MM.1S (cell line): ENCODE data around the gene IL23R.
"Not testable (repeated sequence)": the region's sequence is repeated elsewhere in the genome, so short reads cannot be mapped to it uniquely, and the experiment has no call there.

Experiments
- DNase-seq: peaks from one replicate; pipeline ENCODE4 v3.0.0-alpha.2; 2015
- H2AFZ ChIP-seq: fragments of 300-600 bp; sonication (generic); 2 replicates; pipeline ENCODE4 v1.6.0; 2016; ENCODE audit warnings: antibody characterized with exemption, low read length
- H3F3A ChIP-seq: fragments of 300-600 bp; sonication (generic); 2 replicates; pipeline ENCODE4 v1.6.1; 2016; ENCODE audit warnings: mild to moderate bottlenecking, antibody characterized with exemption, low read length, moderate library complexity, mixed read lengths; ENCODE audit not compliant: insufficient read depth
- H3K27ac ChIP-seq: fragments of 300-600 bp; sonication (generic); 2 replicates; pipeline ENCODE4 v1.5.1; 2016; ENCODE audit warnings: mild to moderate bottlenecking, low read length
- H3K27me3 ChIP-seq: fragments of 300-600 bp; sonication (generic); replicated peaks from 2 replicates; pipeline ENCODE4 v1.6.0; 2016; ENCODE audit warnings: low read length; ENCODE audit not compliant: insufficient read depth
- H3K36me3 ChIP-seq: fragments of 300-600 bp; sonication (generic); replicated peaks from 2 replicates; pipeline ENCODE4 v1.6.1; 2016; ENCODE audit warnings: mild to moderate bottlenecking, low read length, mixed read lengths; ENCODE audit not compliant: insufficient read depth
- H3K4me1 ChIP-seq: fragments of 300-600 bp; sonication (generic); 2 replicates; pipeline ENCODE4 v1.6.1; 2016; ENCODE audit warnings: low read length, mixed read lengths
- H3K4me2 ChIP-seq: fragments of 300-600 bp; sonication (generic); 2 replicates; pipeline ENCODE4 v1.6.0; 2016; ENCODE audit warnings: low read depth, low read length
- H3K4me3 ChIP-seq: fragments of 300-600 bp; sonication (generic); 2 replicates; pipeline ENCODE4 v1.5.1; 2016; ENCODE audit warnings: low read length, mixed read lengths
- H3K79me2 ChIP-seq: fragments of 300-600 bp; sonication (generic); 2 replicates; pipeline ENCODE4 v1.6.1; 2016; ENCODE audit warnings: mixed run types, low read length, mixed read lengths
- H3K9ac ChIP-seq: fragments of 300-600 bp; sonication (generic); 2 replicates; pipeline ENCODE4 v1.6.1; 2016; ENCODE audit warnings: low read length, mixed read lengths
- H3K9me2 ChIP-seq: fragments of 300-600 bp; sonication (generic); replicated peaks from 2 replicates; pipeline ENCODE4 v1.6.1; 2016; ENCODE audit warnings: mild to moderate bottlenecking, low read length, mixed read lengths; ENCODE audit not compliant: insufficient read depth
- H3K9me3 ChIP-seq: fragments of 300-600 bp; sonication (generic); replicated peaks from 2 replicates; pipeline ENCODE4 v1.6.1; 2016; ENCODE audit warnings: mild to moderate bottlenecking, low read length, mixed read lengths; ENCODE audit not compliant: insufficient read depth
- H4K20me1 ChIP-seq: fragments of 300-600 bp; sonication (generic); 2 replicates; pipeline ENCODE4 v1.6.1; 2016; ENCODE audit warnings: mild to moderate bottlenecking, low read length, moderate library complexity, mixed read lengths; ENCODE audit not compliant: insufficient read depth
- EZH2 ChIP-seq: fragments of 300-600 bp; sonication (generic); optimal IDR thresholded peaks from 2 replicates; pipeline ENCODE3; 2017; ENCODE audit warnings: low read depth, mild to moderate bottlenecking, antibody characterized with exemption, low read length, mixed read lengths
- EZH2phosphoT487 ChIP-seq: fragments of 300-600 bp; sonication (generic); IDR thresholded peaks from 2 replicates; pipeline ENCODE4 v1.6.1; 2018; ENCODE audit warnings: antibody characterized with exemption, low read length
- TF ChIP-seq, protein P1 (sequence below): fragments of 300-600 bp; sonication (generic); IDR thresholded peaks from 2 replicates; pipeline ENCODE4 v1.5.1; 2016; ENCODE audit warnings: antibody characterized with exemption, low read length, mixed read lengths

The IL23R gene

DNA sequence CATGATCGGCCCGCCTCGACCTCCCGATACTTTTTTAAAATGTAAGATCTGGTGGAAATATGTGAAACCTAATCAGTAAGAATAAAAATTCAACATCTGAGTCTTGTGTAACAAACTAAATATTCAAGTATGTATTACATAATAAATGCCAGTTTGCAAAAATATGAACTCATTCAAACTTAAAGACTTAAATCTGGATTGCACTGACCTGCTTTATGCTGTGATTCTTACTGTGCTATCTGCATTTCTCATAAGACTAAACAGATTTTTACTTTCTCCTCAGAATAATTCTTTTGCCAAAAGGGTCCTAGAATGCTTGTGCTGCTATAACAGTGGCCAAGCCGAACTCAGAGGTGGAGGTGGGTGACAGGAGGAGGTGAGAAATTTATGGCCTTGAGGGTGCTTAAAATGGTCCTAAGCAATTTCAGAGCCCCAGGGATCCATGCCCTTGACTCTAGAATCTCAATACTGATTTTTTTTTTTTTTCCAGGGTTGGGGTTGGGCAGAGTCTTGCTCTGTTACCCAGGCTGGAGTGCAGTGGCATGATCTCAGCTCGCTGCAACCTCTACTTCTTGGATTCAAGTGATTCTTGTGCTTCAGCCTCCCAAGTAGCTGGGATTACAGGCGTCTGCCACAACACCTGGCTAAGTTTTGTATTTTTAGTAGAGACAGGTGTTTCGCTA, 38.2 kb downstream of the IL23R start:
- Histone ChIP-seq H3K4me2 (no peak overlapping the region), H4K20me1 (no peaks in the 10 kb centered on the region), H2AFZ (no peak overlapping the region), H3K27ac (no peak overlapping the region), H3K9me2 (no peaks in the 10 kb centered on the region), H3F3A (no peaks in the 10 kb centered on the region), H3K4me1 (no peaks in the 10 kb centered on the region), H3K9me3 (no peaks in the 10 kb centered on the region), H3K4me3 (no peak overlapping the region), H3K9ac (no peak overlapping the region), H3K79me2 (no peaks in the 10 kb centered on the region), H3K27me3 (no peaks in the 10 kb centered on the region), H3K36me3 (no peaks in the 10 kb centered on the region)
- no peak for DNase-seq
- TF ChIP-seq EZH2, result no peak
- no peak for TF ChIP-seq EZH2phosphoT487

DNA sequence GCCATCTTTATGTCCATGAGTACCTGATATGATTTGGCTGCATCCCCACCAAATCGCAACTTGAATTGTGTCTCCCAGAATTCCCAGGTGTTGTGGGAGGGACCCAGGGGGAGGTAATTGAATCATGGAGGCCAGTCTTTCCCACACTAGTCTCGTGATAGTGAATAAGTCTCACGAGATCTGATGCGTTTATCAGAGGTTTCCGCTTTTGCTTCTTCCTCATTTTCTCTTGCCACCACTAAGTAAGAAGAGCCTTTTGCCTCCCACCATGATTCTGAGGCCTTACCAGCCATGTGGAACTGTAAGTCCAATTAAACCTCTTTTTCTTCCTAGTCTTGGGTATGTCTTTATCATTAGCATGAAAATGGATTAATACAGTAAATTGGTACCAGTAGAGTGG, 41.1 kb downstream of the IL23R start:
- not testable (repeated sequence) for H3K27me3 ChIP-seq, H3K4me1 ChIP-seq, H3K36me3 ChIP-seq, DNase-seq, H3K4me3 ChIP-seq, H3K9ac ChIP-seq, H4K20me1 ChIP-seq, H3K9me3 ChIP-seq, H3K27ac ChIP-seq, H3K9me2 ChIP-seq, H3K79me2 ChIP-seq, H2AFZ ChIP-seq, H3K4me2 ChIP-seq, H3F3A ChIP-seq

DNA sequence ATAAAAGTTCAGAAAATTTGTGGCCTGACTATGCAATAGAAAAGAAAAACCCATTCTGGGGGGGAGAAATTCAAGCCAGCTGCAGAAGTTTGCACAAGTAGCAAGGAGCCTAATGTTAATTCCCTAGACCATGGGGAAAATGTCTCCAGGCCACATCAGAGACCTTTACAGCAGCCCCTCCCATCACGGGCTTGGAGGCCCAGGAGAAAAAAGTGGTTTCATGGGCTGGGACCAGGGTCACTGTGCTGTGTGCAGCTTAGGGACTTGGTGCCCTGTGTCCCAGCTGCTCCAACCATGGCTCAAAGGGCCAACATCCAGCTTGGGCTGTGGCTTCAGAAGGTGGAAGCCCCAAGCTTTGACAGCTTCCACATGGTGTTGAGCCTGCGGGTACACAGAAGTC, 42.0 kb downstream of the IL23R start:
- H3K36me3 ChIP-seq, result no peaks in the 10 kb centered on the region
- H3K79me2 ChIP-seq, result no peaks in the 10 kb centered on the region
- H3K9me2 ChIP-seq, result no peaks in the 10 kb centered on the region
- TF ChIP-seq EZH2phosphoT487, result no peak
- TF ChIP-seq, protein P1, sequence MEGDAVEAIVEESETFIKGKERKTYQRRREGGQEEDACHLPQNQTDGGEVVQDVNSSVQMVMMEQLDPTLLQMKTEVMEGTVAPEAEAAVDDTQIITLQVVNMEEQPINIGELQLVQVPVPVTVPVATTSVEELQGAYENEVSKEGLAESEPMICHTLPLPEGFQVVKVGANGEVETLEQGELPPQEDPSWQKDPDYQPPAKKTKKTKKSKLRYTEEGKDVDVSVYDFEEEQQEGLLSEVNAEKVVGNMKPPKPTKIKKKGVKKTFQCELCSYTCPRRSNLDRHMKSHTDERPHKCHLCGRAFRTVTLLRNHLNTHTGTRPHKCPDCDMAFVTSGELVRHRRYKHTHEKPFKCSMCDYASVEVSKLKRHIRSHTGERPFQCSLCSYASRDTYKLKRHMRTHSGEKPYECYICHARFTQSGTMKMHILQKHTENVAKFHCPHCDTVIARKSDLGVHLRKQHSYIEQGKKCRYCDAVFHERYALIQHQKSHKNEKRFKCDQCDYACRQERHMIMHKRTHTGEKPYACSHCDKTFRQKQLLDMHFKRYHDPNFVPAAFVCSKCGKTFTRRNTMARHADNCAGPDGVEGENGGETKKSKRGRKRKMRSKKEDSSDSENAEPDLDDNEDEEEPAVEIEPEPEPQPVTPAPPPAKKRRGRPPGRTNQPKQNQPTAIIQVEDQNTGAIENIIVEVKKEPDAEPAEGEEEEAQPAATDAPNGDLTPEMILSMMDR, result no peak
- no peaks in the 10 kb centered on the region for H3K9me3 ChIP-seq
- no peaks in the 10 kb centered on the region for H3K27me3 ChIP-seq
- no peak overlapping the region for H3K27ac ChIP-seq
- no peak overlapping the region for H3K4me2 ChIP-seq
- no peak for DNase-seq
- H4K20me1 ChIP-seq, result no peaks in the 10 kb centered on the region
- no peaks in the 10 kb centered on the region for H3K4me1 ChIP-seq
- no peak overlapping the region for H3K9ac ChIP-seq
- no peak overlapping the region for H2AFZ ChIP-seq
- no peaks in the 10 kb centered on the region for H3F3A ChIP-seq
- H3K4me3 ChIP-seq, result no peak overlapping the region

DNA sequence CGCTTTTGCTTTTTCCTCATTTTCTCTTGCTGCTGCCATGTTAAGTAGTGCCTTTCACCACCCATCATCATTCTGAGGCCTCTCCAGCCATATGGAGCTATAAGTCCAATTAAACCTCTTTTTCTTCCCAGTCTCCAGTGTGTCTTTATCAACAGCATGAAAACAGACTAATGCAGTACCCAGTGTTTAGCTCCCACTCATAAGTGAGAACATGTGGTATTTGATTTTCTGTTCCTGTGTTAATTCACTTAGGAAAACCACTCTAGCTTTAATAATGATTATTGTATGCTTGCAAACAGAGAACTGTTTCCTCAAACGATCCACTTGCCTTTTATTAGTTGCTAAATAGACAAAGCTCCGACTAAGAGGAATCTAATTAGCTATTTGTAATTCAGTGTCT, 43.3 kb downstream of the IL23R start:
- no peaks in the 10 kb centered on the region for H4K20me1 ChIP-seq
- H3K9me2 ChIP-seq, result no peaks in the 10 kb centered on the region
- DNase-seq, result no peak
- no peaks in the 10 kb centered on the region for H3K27me3 ChIP-seq
- no peak overlapping the region for H3K4me3 ChIP-seq
- no peak overlapping the region for H3K9ac ChIP-seq
- TF ChIP-seq EZH2phosphoT487, result no peak
- no peaks in the 10 kb centered on the region for H3K79me2 ChIP-seq
- H3K4me2 ChIP-seq, result no peak overlapping the region
- H3K27ac ChIP-seq, result no peak overlapping the region
- H3K36me3 ChIP-seq, result no peaks in the 10 kb centered on the region
- no peaks in the 10 kb centered on the region for H3K4me1 ChIP-seq
- no peaks in the 10 kb centered on the region for H3F3A ChIP-seq
- no peak overlapping the region for H2AFZ ChIP-seq
- H3K9me3 ChIP-seq, result no peaks in the 10 kb centered on the region
